GM21619 (cell line): ENCODE data around the gene PRRC2B.
"Not testable (repeated sequence)": the region's sequence is repeated elsewhere in the genome, so short reads cannot be mapped to it uniquely, and the experiment has no call there.

Source experiments
- ATAC-seq: cut with Tn5 transposase; IDR thresholded peaks from one replicate; pipeline ENCODE4 v1.9.1; 2021; ENCODE audit not compliant: unreplicated experiment

The PRRC2B gene

DNA sequence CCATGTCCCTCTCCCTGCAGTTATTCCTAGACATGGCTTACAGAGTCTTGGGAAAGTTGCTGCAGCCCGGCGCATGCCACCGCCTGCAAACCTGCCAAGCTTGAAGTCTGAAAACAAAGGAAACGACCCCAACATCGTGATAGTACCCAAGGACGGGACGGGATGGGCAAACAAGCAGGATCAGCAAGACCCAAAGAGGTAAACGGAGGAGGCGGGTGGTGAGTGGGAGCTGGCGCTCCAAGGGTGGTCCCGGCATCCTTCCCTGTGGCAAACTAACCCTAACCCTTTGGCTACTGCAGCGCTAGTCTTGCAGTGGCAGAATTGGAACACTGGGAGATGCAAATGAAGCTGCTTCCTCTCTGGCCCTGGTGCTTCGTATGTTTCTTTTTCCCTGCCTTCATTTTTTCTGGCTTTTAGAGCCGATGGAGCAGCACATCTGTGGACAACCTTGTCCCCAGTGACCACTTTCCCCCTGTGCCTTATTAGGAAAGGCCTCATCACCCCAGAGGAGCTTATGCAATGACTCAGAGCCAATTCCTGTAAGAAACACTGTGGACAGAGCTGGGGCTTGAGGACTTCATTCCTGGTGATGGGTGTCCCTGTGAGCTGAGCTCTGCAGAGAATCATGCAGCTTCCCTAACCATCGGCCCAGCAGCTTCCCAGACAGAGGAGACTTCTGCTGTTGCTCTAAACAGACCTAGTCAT lies 38.9 kb downstream of the PRRC2B start:
- ATAC-seq = no peak

DNA sequence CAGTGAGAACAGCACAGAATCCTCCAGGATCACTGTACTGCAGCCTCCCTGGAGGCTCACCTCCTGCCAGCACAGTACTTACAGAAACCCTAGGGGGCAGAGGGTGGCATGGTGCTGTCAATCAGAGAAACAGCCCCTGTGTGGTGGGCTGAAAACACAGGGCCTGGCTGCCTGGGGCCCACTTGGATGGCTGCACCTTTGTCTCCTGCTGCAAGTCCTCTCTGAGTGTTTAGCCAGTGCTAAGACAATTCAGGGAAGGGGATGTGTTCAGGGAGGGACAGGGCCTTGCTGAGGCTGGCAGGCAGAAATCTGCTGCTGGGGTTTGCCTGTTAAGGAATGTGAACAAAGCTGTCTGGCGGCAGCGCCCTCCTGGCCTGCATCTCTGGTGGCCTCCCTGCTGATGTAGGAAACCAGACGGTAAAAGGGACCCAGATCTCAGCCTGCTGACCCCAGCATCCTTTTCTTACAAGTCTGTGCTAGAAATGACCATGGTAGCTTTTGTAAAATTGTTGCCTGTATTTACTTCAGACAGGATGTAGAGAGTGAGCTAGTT lies 39.5 kb downstream of the PRRC2B start:
- no peak for ATAC-seq

DNA sequence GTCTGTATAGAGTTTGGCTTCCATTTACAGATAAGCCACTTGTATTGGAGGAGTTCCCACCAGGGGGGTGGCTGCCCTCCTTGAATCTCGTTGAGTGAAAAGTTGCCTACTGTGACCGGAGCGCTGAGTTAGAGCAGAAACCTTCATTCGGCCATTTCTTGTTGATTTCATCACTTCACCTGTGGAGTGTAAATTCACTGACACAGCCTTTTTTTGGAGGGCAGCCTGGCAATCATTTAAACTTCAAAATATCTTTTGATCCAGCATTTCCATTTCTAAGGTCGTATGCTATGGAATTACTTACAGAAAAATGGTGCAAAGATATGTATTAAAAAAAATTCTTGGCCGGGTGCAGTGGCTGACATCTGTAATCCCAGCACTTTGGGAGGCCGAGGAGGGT lies 40.8 kb downstream of the PRRC2B start:
- ATAC-seq = no peak

DNA sequence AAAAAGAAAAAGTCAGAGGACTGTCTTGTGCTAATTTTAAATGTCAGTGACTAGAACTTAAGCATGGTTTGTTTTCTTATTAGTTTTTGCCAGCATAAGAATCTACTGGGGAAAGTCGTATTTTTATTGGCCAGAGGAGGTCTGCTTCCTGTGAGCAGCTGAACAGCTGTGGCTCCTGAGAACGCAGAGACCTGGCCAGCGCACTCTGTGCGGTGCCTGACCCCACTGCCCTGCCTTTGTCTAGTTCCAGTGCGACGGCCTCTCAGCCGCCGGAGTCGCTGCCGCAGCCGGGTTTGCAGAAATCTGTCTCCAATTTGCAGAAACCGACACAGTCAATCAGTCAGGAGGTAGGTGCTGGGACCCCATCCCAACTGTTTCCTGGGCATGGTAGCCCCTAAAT lies 42.5 kb downstream of the PRRC2B start:
- ATAC-seq = no peak

DNA sequence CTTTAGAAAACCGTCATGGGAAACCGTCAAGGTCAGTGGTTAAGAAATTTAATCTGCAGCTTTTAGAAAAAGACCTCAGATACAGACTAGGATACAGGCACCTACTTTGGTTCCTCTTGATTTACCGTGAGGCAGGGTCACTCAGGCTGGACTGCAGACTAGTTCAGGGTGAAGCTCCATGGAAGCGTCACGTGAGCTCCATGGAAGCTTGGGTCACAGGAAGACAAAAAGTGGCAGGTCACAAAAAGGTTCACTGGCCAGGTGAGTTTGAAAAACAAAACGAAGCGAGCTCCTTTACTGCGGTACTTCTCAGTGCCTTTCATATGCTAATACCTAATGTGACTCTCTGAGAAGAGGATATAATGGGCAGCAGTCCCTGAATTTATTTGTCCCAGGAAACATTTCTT lies 43.0 kb downstream of the PRRC2B start:
- ATAC-seq = no peak

DNA sequence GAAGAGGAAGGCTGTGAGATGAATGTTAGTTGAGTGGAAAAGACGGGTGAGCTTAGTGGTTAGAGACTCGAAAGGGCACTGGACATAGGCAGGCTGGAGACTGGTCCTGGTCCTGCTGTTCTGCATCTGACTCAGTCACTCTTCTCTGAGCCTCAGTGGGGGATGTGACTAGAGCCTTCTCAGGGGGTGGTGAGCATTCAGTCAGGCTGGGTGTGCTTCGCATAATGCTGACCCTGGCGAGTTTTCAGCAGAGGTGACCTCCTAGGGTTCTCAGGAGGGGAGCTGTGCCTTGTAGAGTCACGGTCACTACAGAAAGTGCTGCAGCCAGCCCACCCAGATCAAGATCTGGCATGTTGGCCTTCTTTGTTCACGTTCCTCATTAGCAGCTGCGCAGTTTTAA lies 44.3 kb downstream of the PRRC2B start:
- no peak for ATAC-seq

DNA sequence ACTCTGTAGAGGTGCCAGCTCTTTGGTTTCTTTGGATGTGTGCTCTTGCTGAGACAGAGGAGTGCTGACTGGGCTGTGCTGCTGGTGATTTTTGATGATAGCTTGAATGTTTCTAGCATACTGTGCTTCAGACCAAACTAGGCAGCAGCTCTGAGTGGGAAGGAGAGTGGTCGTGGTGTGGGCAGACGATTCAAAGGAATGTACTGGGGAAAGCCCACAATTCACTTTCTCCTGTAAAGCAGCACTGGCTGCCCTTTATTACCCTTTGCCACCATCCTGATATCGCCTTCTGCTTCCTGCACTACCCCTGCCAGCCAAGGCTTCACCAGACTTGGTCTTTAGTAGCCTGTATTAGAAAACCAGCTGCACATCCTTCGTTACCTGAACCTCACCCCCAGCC lies 45.3 kb downstream of the PRRC2B start:
- ATAC-seq = no peak

DNA sequence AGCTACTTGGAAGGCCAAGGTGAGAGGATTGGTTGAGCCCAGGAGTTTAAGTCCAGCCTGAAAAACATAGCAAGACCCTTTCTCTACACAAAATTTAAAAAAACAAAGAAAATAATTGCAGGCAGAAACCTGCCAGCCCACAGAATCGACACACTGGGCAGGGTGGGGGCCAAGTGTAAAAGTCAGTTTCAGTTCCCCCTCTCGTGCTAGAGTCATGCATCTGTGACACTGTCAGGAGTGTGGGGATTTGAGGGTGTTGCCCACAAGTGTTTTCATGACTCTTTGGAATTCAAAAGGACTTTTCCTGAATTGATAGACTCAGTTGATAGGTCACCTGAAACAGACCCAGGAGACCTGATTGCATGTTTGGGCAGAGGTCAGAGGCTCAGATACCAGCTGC lies 47.6 kb downstream of the PRRC2B start:
- no peak for ATAC-seq

DNA sequence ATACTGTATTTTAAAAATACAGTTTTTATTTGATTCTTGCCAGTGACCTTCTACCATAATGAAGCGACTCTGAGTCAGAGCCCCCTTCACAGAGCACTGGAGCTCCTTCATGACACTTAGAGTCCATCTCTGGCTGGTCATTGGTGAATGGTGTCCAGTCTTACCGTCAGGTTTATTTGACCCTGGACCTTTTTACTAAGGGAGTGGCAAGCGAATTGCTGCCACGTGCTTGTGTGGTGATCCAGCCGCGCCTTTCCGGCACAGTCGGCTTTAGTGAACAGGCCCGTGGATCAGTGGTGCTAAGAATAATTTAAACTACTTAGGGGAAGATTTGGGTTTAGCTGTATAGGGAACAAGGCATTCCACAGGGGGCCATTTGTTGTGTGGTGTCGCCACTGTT lies 48.5 kb downstream of the PRRC2B start:
- no peak for ATAC-seq

DNA sequence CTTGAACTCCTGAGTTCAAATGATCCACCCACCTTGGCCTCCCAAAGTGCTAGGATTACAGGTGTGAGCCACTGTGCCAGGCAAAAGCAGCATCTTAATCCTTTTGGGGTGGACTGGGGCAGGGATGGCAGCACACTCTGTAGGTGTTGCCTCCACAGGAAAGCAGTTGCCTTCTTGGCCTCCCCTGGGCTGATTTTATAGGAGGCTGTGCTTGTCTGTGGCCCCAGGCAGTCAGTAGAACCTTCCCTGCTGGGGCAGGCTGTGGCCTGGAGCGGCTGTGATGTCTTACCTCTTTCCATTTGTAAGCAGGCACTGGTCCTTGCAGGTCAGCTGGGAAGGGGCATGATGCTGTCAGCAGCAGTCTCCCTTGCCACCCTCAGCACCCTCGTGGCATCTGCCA lies 49.8 kb downstream of the PRRC2B start:
- no peak for ATAC-seq

DNA sequence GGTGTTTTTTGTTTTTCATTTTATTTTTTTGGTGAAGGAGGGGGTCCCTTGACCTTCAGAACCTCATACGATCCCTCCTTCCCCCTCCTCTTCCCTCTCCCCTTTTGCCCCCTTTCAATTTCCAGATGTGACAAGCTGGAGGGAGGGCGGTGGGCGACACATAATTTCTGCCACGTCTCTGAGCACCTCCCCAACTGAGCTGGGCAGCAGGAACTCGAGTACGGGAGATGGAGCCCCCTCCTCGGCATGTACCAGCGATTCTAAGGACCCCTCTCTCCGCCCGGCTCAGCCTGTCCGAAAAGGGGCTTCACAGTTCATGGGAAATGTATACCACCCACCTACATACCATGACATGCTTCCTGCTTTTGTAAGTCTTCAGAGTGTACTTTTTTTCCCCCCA lies 52.4 kb downstream of the PRRC2B start:
- no peak for ATAC-seq

DNA sequence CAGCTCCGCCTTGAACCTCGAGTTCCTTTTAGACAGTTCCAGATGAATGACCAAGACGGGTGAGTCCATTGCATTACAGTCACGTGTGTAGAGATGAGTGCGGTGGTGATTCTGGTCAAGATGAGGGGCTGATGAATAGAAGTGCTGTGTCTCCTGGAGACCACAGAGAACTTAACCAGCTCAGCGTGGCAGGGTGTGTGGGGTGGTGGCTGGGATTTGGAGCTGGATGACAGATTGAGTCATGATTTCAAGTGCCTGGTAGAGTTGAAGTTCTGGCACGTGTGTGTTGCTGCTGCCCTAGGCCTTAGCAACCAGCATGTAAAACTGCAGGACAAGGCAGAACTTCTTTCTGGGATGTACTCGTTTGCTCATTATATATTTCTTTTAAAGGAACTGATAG lies 53.3 kb downstream of the PRRC2B start:
- no peak for ATAC-seq

DNA sequence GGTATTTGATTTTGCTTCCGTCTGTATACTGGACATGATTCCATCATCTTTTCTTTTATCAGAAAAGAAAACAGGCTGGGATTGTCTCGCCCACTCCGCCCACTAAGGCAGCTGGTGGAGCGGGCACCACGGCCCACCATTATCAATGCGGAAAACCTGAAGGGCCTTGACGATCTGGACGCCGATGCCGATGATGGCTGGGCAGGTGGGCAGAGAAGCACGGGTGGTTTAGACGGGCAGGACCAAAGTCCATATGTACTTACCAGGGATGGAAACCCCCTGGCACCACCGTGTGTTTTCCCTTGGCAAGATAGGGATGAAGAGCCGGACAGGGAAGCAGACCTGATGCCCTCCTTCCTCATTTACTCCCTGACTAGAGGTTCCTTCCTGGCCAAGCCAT lies 53.7 kb downstream of the PRRC2B start:
- ATAC-seq = no peak

DNA sequence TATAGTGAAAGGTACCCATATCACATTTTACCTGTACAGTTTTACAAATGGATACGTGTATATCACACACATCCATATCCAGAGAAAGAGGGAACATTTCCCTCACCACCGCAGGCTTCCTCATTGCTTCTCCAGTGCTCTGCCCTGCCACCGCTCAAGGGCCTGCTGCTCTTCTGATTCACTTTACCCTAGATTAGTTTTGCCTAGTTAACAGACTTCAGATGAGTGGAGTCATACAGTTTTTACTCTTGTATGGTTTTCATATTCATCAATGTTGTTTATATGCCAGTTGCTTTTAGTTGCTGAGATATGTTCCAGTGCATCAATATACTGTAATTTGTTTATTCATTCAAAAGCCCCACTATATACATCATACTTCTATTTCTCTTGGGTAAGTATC lies 54.9 kb downstream of the PRRC2B start:
- ATAC-seq = no peak

DNA sequence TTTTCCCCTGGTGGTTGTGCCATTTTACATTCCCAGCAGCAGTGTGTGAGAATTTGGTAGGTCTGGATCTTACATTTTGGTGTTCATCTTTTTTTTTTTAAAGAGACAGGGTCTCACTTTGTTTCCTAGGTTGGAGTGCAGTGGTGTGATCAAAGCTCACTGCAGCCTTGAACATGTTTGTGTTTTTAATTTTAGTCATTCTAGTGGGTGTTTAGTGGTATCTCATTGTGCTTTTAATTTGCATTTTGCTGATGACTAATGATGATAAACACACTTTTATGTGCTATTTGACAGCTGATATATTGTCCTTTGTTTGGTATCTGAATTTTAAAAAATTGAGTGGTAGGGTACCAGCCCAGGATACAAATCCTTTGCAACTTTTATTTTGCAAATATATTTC lies 55.4 kb downstream of the PRRC2B start:
- no peak for ATAC-seq

DNA sequence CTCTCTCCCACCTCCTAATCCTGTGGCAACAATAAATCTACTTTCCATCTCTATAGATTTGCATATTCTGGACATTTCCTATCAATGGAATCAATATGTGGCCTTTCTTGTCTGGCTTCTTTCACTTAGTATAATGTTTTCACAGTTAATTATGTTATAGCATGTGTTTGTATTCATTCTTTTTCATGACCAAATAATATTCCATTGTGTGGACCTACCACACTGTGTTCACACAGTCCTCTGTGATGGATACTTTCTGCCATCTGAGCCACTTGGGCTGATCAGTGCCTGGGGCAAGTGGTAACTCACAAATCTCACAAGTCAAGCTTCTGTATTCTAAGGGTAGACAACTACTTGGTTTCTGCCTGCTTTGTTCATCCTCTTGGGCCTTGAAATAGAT lies 60.1 kb downstream of the PRRC2B start:
- ATAC-seq = no peak

DNA sequence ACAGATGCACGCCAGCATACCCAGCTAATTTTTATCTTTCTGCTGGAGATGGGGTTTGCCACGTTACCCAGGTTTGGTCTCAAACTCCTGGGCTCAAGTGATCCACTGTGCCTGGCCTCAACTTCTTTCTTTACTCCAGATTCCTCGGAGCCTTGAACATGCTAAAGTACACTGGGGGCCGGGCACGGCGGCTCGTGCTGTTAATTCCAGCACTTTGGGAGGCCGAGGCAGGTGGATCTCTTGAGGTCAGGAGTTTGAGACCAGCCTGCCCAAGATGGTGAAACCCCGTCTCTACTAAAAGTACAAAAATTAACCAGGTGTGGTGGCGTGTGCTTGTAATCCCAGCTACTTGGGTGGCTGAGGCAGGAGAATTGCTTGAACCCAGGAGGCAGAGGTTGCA lies 61.8 kb downstream of the PRRC2B start:
- ATAC-seq = not testable (repeated sequence)

DNA sequence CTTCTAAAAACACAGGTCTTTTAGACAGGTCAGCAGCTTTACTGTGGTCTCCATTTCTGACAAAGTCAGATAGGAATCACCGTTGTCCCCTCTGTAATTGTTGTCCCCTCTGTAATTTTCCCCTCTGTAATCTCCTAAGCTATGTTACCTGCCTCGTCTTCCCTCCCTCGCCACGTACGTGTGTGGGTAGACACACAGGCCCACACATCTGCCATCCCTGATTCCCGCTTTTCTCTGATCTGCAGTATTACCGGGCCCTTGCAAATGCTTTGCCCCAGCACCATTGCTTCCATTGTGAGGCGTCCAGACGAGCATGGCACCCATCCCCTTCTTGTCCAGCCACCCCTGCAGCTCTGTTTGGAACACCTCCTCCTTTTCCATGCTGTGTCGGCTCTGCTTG lies 63.9 kb downstream of the PRRC2B start:
- ATAC-seq = no peak

DNA sequence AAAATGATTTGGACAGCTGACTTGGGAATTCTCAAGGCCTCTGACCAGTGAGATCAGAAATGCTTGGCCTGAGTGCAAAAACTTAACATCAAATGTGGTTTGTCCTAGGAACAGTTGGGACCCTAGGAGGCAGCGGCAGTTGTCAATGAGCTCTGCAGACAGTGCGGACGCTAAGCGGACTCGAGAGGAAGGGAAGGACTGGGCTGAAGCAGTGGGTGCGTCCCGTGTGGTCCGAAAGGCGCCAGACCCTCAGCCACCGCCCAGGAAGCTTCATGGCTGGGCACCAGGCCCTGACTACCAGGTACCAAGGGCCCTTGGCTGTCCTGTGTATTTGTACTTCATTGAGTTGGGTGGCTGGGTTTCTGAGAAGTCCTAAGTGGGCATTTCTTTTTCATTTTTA lies 65.2 kb downstream of the PRRC2B start:
- ATAC-seq = no peak

DNA sequence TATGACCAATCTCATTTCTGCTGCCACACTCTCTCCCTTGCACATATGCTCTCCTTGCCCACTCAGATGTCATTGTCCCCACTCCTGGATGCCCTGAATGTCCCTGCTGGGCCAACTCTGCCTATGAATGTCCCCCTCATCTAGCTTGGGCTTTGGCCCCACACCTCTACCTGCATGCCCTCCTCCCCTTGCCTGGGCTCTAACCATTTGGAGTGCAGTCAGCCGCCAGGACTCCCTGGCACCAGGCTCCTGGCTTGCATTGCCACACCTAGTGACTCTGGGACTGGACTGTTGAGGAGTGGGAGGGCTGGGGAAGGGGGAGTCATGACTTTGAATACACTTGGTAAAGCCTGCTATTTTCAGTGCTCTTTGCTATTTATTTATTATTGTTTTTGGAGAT lies 67.3 kb downstream of the PRRC2B start:
- no peak for ATAC-seq

DNA sequence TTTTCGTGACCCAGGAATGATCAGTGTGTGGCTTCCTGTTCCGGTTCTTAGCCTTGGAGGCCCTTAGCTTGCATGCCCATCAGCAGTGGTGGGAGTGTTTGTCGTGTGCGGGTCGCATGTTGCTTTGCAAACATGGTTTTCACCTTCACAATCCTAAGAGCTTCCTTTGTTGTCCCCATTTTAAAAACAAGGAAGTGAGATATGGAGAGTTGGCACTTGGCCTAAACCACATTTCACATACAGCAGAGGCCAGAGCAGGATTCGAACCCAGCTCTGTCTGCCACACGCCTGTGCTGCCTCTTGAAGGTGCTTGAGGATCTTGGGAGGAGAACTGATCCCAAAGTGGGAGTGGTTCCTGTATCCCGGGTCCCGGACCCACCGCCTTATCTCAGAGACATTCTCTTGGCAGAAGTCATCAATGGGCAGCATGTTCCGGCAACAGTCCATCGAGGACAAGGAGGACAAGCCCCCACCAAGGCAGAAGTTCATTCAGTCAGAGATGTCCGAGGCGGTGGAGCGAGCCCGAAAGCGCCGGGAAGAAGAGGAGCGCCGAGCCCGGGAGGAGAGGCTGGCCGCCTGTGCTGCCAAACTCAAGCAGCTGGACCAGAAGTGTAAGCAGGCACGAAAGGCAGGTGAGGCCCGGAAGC lies 70.6 kb downstream of the PRRC2B start:
- no peak for ATAC-seq

DNA sequence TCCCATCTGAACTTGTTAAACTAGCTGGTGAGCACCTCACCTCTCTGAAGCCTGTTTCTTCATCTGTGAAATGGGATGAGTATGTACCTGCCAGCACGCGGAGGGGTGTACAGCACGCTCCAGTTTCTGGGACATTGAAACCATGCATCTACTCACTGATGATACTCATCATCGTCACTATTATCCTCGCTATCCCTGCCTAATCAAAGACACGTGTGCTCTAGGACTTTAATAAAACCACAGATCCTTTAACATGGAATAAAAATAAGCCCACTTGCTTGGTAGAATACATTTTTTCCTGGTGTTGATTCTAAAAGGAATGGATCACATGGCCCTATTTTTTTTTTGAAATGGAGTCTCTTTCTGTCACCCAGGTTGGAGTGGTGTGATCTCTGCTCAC lies 71.5 kb downstream of the PRRC2B start:
- ATAC-seq = no peak
